H1 (cell line): ENCODE results near the gene TXNDC16. TPM values are rescaled to one million over a fixed set of nuclear protein-coding genes. Genes with fewer than 3 reads are reported as not detected.

Experiments used
- CTCF ChIA-PET: fragments of 300-600 bp; sonication (Branson Sonifier 250); formaldehyde crosslinking; loops from one replicate; lab custom pipeline; 2021; ENCODE audit not compliant: partially characterized antibody; lab: Charles Lee
- POLR2A ChIA-PET: fragments of 300-600 bp; sonication (Branson Sonifier 250); formaldehyde crosslinking; loops from one replicate; lab custom pipeline; 2021; ENCODE audit warnings: inconsistent platforms; ENCODE audit not compliant: partially characterized antibody; lab: Charles Lee
- DNase-seq, 2 experiments: peaks; one replicate each; pipeline versions ENCODE4 v3.0.0 to v3.0.0-alpha.2; 2010 to 2022; ENCODE audit warnings: low spot score in 2 of 2, low read depth in 1 of 2, mixed read lengths in 1 of 2
- FAIRE-seq: peaks from 2 replicates; lab custom pipeline; 2011; peaks lifted over from hg19 to GRCh38; lab: Jason Lieb, UNC
- H2AFZ ChIP-seq: 2 replicates; pipeline ENCODE4 v1.8.1; 2012; ENCODE audit warnings: low read length, inconsistent platforms
- H2AK5ac ChIP-seq: 2 replicates; pipeline ENCODE4 v1.6.1; 2013; ENCODE audit warnings: low read depth, low read length
- H2BK120ac ChIP-seq: replicated peaks from 2 replicates; pipeline ENCODE3; 2013; ENCODE audit warnings: low read depth, low read length, inconsistent platforms
- H2BK12ac ChIP-seq: 2 replicates; pipeline ENCODE4 v1.6.1; 2013; ENCODE audit warnings: low read depth, low read length
- H2BK15ac ChIP-seq: 2 replicates; pipeline ENCODE4 v1.6.1; 2013; ENCODE audit warnings: low read length
- H2BK20ac ChIP-seq: 2 replicates; pipeline ENCODE4 v1.6.1; 2013; ENCODE audit warnings: low read length
- H2BK5ac ChIP-seq: 2 replicates; pipeline ENCODE4 v1.6.1; 2013; ENCODE audit warnings: low read depth, low read length
- H3K14ac ChIP-seq: 2 replicates; pipeline ENCODE4 v1.6.1; 2013; ENCODE audit warnings: inconsistent platforms; ENCODE audit not compliant: insufficient read length
- H3K18ac ChIP-seq: 2 replicates; pipeline ENCODE4 v1.6.1; 2013; ENCODE audit warnings: low read length; ENCODE audit errors: extremely low read depth
- H3K23ac ChIP-seq: 2 replicates; pipeline ENCODE4 v1.6.1; 2013; ENCODE audit warnings: inconsistent platforms; ENCODE audit not compliant: insufficient read length
- H3K23me2 ChIP-seq: 2 replicates; pipeline ENCODE4 v1.6.1; 2013; ENCODE audit warnings: low read depth, low read length
- H3K27ac ChIP-seq: 2 replicates; pipeline ENCODE4 v1.6.1; 2011; ENCODE audit warnings: low read depth, low read length, inconsistent platforms
- H3K27me3 ChIP-seq, 4 experiments: replicated peaks in 1 of 4; 1 replicate in 1 of 4; 2 replicates in 3 of 4; pipeline versions ENCODE4 v1.6.1 to v1.8.1; 2011 to 2013; ENCODE audit warnings: low read length in 3 of 4, mild to moderate bottlenecking in 3 of 4, inconsistent platforms in 2 of 4, mixed read lengths in 2 of 4, moderate library complexity in 1 of 4; ENCODE audit not compliant: control insufficient read depth in 3 of 4, insufficient read depth in 3 of 4; ENCODE audit errors: extremely low read depth in 1 of 4
- H3K36me3 ChIP-seq, 4 experiments: 2 replicates each; pipeline versions ENCODE4 v1.6.1 to v1.8.1; 2011 to 2013; ENCODE audit warnings: mild to moderate bottlenecking in 4 of 4, low read length in 3 of 4, moderate library complexity in 2 of 4, control low read depth in 1 of 4, inconsistent platforms in 1 of 4; ENCODE audit not compliant: insufficient read depth in 4 of 4, control insufficient read depth in 2 of 4
- H3K4ac ChIP-seq: replicated peaks from 2 replicates; pipeline ENCODE3; 2013; ENCODE audit warnings: low read length, low read depth, mixed read lengths, inconsistent platforms; ENCODE audit not compliant: insufficient read length
- H3K4me1 ChIP-seq, 4 experiments: replicated peaks in 1 of 4; 1 replicate in 1 of 4; 2 replicates in 3 of 4; pipeline versions ENCODE4 v1.6.1 to v1.8.1; 2011 to 2013; ENCODE audit warnings: low read length in 3 of 4, inconsistent platforms in 2 of 4, mixed read lengths in 1 of 4; ENCODE audit not compliant: insufficient read depth in 4 of 4, control insufficient read depth in 3 of 4
- H3K4me2 ChIP-seq, 2 experiments: 2 replicates each; pipeline versions ENCODE4 v1.6.1 to v1.8.1; 2011 to 2013; ENCODE audit warnings: low read depth in 2 of 2, low read length in 2 of 2, control low read depth in 1 of 2, inconsistent platforms in 1 of 2, mild to moderate bottlenecking in 1 of 2; ENCODE audit not compliant: insufficient read depth in 1 of 2
- H3K4me3 ChIP-seq, 4 experiments: fragments of 200-600, 300-600 bp in 1 of 4; sonication (generic), shearing (Covaris generic), sonication (Bioruptor Twin) in 1 of 4; 2 replicates each; pipeline versions ENCODE4 v1.5.1 to v1.8.1; 2011 to 2016; ENCODE audit warnings: low read length in 4 of 4, low read depth in 3 of 4, control low read depth in 2 of 4, inconsistent platforms in 2 of 4, mild to moderate bottlenecking in 2 of 4, mixed read lengths in 1 of 4, moderate library complexity in 1 of 4; ENCODE audit not compliant: insufficient read depth in 2 of 4; ENCODE audit errors: extremely low read depth in 1 of 4
- H3K56ac ChIP-seq: replicated peaks from 2 replicates; pipeline ENCODE3; 2013; ENCODE audit warnings: low read depth, mild to moderate bottlenecking, mixed read lengths, low read length, inconsistent platforms; ENCODE audit not compliant: insufficient read length
- H3K79me1 ChIP-seq: 2 replicates; pipeline ENCODE4 v1.6.1; 2013; ENCODE audit warnings: low read depth, low read length, control low read depth
- H3K79me2 ChIP-seq, 2 experiments: 2 replicates each; pipeline versions ENCODE4 v1.6.1 to v1.8.1; 2012 to 2013; ENCODE audit warnings: low read length in 2 of 2, mild to moderate bottlenecking in 2 of 2, inconsistent platforms in 1 of 2; ENCODE audit not compliant: insufficient read depth in 2 of 2, control insufficient read depth in 1 of 2
- H3K9ac ChIP-seq, 4 experiments: replicated peaks in 1 of 4; 1 replicate in 1 of 4; 2 replicates in 3 of 4; pipeline versions ENCODE4 v1.6.1 to v1.8.1; 2011 to 2013; ENCODE audit warnings: low read depth in 3 of 4, low read length in 3 of 4, control low read depth in 2 of 4, mild to moderate bottlenecking in 2 of 4, moderate library complexity in 2 of 4, inconsistent platforms in 1 of 4; ENCODE audit errors: extremely low read depth in 1 of 4
- H3K9me3 ChIP-seq, 2 experiments: 2 replicates each; pipeline versions ENCODE4 v1.6.1 to v1.8.1; 2012 to 2013; ENCODE audit warnings: mild to moderate bottlenecking in 2 of 2, moderate library complexity in 2 of 2, control low read depth in 1 of 2, inconsistent platforms in 1 of 2, low read depth in 1 of 2, low read length in 1 of 2, mixed read lengths in 1 of 2; ENCODE audit not compliant: insufficient read depth in 2 of 2
- H4K20me1 ChIP-seq, 2 experiments: replicated peaks in 1 of 2; 2 replicates each; pipeline versions ENCODE3 to v1.8.1; 2011 to 2013; ENCODE audit warnings: inconsistent platforms in 2 of 2, low read length in 2 of 2, mild to moderate bottlenecking in 1 of 2; ENCODE audit not compliant: insufficient read depth in 2 of 2, control insufficient read depth in 1 of 2
- H4K5ac ChIP-seq: 2 replicates; pipeline ENCODE4 v1.6.1; 2013; ENCODE audit warnings: low read length, low read depth, mixed read lengths, inconsistent platforms; ENCODE audit not compliant: insufficient read length
- H4K8ac ChIP-seq: 2 replicates; pipeline ENCODE4 v1.8.0; 2013; ENCODE audit warnings: mild to moderate bottlenecking, moderate library complexity, low read length, inconsistent platforms; ENCODE audit not compliant: insufficient read depth; ENCODE audit errors: extremely low read depth
- H4K91ac ChIP-seq: replicated peaks from 2 replicates; pipeline ENCODE3; 2013; ENCODE audit warnings: low read length, mixed read lengths, inconsistent platforms; ENCODE audit not compliant: insufficient read length
- JUN ChIP-seq: IDR thresholded peaks from 2 replicates; pipeline ENCODE4 v1.6.1; 2011; ENCODE audit warnings: low read depth, mild to moderate bottlenecking, improper control_type of control experiment, low read length
- KDM5A ChIP-seq: fragments of 200-600 bp; IDR thresholded peaks from 2 replicates; pipeline ENCODE4 v1.7.1; 2012; ENCODE audit warnings: mild to moderate bottlenecking, low read length, inconsistent platforms, mixed read lengths
- NRF1 ChIP-seq: IDR thresholded peaks from 2 replicates; pipeline ENCODE4 v1.6.1; 2011; ENCODE audit warnings: mild to moderate bottlenecking, low read depth, low read length, improper control_type of control experiment
- POU5F1 ChIP-seq: IDR thresholded peaks from 2 replicates; pipeline ENCODE4 v1.6.1; 2011; ENCODE audit warnings: low read depth, mild to moderate bottlenecking, low read length, moderate library complexity
- TAF1 ChIP-seq: IDR thresholded peaks from 2 replicates; pipeline ENCODE4 v1.6.1; 2011; ENCODE audit warnings: mild to moderate bottlenecking, low read depth, low read length
- WGBS, 2 experiments: shearing (Covaris generic) in 1 of 2; methylation state at CpG; one replicate each; pipeline versions ENCODE4 v1.1.6 to v1.1.7; 2013 to 2015; ENCODE audit warnings: low lambda C conversion rate in 2 of 2, mixed read lengths in 2 of 2, inconsistent platforms in 1 of 2, low coverage in 1 of 2, missing lambda C conversion rate in 1 of 2; ENCODE audit not compliant: insufficient replicate concordance in 2 of 2, insufficient coverage in 1 of 2, insufficient read length in 1 of 2; ENCODE audit errors: extremely low coverage in 1 of 2, missing lambda C conversion rate in 1 of 2; 5-methylcytosine and 5-hydroxymethylcytosine counted together
- polyA plus RNA-seq, 7 experiments: library from polyadenylated mRNA; depleted of rRNA in 3 of 7; stranded (reverse) in 5 of 7; unstranded in 2 of 7; fragments of >200 nt in 5 of 7; fragments of 200-250 nt in 2 of 7; gene quantifications; 1 replicate in 5 of 7; 2 replicates in 1 of 7; 4 replicates in 1 of 7; pipeline versions ENCODE4 v1.2.1 to v1.2.3, GENCODE V29; 2011 to 2013; ENCODE audit warnings: missing spikeins in 2 of 7, mixed read lengths in 2 of 7
- total RNA-seq: library from RNA; stranded (reverse); fragmentation: NEBNext Ultra II Directional; extraction: Animal tissue kit (Norgen Biotek cat#: 25700); gene quantifications from 2 replicates; pipeline ENCODE4 v1.2.1, GENCODE V29; 2021

Gene TXNDC16
- total and polyA plus RNA-seq, 2 of the 8 experiments (the other 6 are each of a cell fraction or from before 2014, with no cell fraction given) = 6.7 to 14.3 TPM

DNA sequence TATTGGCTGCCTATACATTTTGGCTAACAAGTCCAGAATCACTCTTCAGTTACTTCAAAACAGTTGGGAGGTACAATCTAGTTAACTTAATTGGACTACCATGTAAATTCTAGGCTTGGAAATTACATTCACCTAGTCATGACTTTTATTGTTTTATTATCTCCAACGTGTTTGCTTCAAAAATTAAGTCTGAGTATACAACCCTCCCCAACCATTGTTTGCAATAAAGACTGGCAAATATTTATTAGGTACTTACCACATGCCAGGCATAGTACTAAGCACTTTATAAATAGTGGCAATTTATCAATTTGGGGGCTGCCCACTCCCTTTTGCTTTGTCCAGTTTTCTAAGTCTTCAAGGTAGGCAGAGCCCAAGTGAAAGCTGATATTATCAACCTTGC lies 30.3 kb downstream of the TXNDC16 start:
- Histone ChIP-seq H3K9me3 (no peaks in the 10 kb centered on the region), H2BK15ac (no peak overlapping the region), H3K4me3 (no peak overlapping the region), H3K4ac (no peak overlapping the region), H2AFZ (no peak overlapping the region), H2BK20ac (no peak overlapping the region), H2BK5ac (no peak overlapping the region), H3K23ac (no peak overlapping the region), H3K27ac (no peak overlapping the region), H3K4me2 (no peak overlapping the region), H3K36me3 (no peaks in the 10 kb centered on the region), H3K79me2 (no peaks in the 10 kb centered on the region), H3K79me1 (no peaks in the 10 kb centered on the region), H3K23me2 (no peaks in the 10 kb centered on the region), H2BK120ac (no peak overlapping the region), H4K91ac (no peak overlapping the region), H4K8ac (no peak overlapping the region), H3K14ac (no peak overlapping the region), H4K5ac (no peak overlapping the region), H3K27me3 (no peaks in the 10 kb centered on the region), H2BK12ac (no peak overlapping the region), H3K56ac (no peak overlapping the region), H2AK5ac (no peak overlapping the region), H4K20me1 (no peaks in the 10 kb centered on the region), H3K18ac (no peak overlapping the region), H3K4me1 (no peaks in the 10 kb centered on the region), H3K9ac (no peak overlapping the region)
- WGBS, 2 experiments = 85% methylated on average over 1 of the region's 1 CpG; no CpG with 5 or more reads in 1 of the 2 experiments
- CTCF ChIA-PET = no interaction called here
- POLR2A ChIA-PET = no interaction called here
- DNase-seq (no peak), FAIRE-seq (no peak)
- TF ChIP-seq TAF1 = no peak
- no peak for TF ChIP-seq POU5F1
- no peak for TF ChIP-seq KDM5A
- no peak for TF ChIP-seq JUN
- TF ChIP-seq NRF1 = no peak
